Kidney epithelial cell (primary cell): Measurements from ENCODE around the gene CPLX1. TPM values are rescaled to one million over a fixed set of nuclear protein-coding genes. Genes with fewer than 3 reads are reported as not detected.

Source experiments
- DNase-seq: peaks from one replicate; pipeline ENCODE4 v3.0.0-alpha.2; 2010; ENCODE audit warnings: low read depth
- H3K27me3 ChIP-seq: 2 replicates; pipeline ENCODE4 v1.6.0; 2011; ENCODE audit warnings: low read length; ENCODE audit not compliant: control insufficient read depth, insufficient read depth
- H3K36me3 ChIP-seq: 2 replicates; pipeline ENCODE4 v1.5.1; 2011; ENCODE audit warnings: low read length; ENCODE audit not compliant: control insufficient read depth, insufficient read depth
- H3K4me3 ChIP-seq: 2 replicates; pipeline ENCODE4 v1.5.1; 2011; ENCODE audit warnings: low read depth, mild to moderate bottlenecking, control low read depth, low read length
- total RNA-seq: library from RNA; depleted of rRNA; stranded (reverse); fragments of >200 nt; gene quantifications from 2 replicates; pipeline ENCODE4 v1.2.3, GENCODE V29; 2015
- TF ChIP-seq, protein P1 (sequence below): IDR thresholded peaks from 2 replicates; pipeline ENCODE4 v1.5.1; 2011; ENCODE audit warnings: mild to moderate bottlenecking, moderate library complexity, low read length, control low read depth, inconsistent platforms; ENCODE audit not compliant: insufficient read depth, poor library complexity, severe bottlenecking

Gene CPLX1
- total RNA-seq, 1 donor from 2014 or later, result 0.17 TPM

- Histone ChIP-seq H3K36me3 (peaks cover 2% of the 10 kb centered on the region), H3K4me3 (no peak overlapping the region)
These were observed 32.1 kb upstream of the CPLX1 start for GRCh38 chr4:858041-858481.

GRCh38 chr4:857461-857860, 31.5 kb upstream of the CPLX1 start:
- no peak overlapping the region for H3K4me3 ChIP-seq
- H3K27me3 ChIP-seq, result no peaks in the 10 kb centered on the region
- H3K36me3 ChIP-seq, result peaks cover 2% of the 10 kb centered on the region

More at GRCh38 chr4:858041-858481, 32.1 kb upstream of the CPLX1 start:
- H3K27me3 ChIP-seq, result no peaks in the 10 kb centered on the region
- DNase-seq, result no peak
- TF ChIP-seq, protein P1, sequence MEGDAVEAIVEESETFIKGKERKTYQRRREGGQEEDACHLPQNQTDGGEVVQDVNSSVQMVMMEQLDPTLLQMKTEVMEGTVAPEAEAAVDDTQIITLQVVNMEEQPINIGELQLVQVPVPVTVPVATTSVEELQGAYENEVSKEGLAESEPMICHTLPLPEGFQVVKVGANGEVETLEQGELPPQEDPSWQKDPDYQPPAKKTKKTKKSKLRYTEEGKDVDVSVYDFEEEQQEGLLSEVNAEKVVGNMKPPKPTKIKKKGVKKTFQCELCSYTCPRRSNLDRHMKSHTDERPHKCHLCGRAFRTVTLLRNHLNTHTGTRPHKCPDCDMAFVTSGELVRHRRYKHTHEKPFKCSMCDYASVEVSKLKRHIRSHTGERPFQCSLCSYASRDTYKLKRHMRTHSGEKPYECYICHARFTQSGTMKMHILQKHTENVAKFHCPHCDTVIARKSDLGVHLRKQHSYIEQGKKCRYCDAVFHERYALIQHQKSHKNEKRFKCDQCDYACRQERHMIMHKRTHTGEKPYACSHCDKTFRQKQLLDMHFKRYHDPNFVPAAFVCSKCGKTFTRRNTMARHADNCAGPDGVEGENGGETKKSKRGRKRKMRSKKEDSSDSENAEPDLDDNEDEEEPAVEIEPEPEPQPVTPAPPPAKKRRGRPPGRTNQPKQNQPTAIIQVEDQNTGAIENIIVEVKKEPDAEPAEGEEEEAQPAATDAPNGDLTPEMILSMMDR, result no peak

DNA sequence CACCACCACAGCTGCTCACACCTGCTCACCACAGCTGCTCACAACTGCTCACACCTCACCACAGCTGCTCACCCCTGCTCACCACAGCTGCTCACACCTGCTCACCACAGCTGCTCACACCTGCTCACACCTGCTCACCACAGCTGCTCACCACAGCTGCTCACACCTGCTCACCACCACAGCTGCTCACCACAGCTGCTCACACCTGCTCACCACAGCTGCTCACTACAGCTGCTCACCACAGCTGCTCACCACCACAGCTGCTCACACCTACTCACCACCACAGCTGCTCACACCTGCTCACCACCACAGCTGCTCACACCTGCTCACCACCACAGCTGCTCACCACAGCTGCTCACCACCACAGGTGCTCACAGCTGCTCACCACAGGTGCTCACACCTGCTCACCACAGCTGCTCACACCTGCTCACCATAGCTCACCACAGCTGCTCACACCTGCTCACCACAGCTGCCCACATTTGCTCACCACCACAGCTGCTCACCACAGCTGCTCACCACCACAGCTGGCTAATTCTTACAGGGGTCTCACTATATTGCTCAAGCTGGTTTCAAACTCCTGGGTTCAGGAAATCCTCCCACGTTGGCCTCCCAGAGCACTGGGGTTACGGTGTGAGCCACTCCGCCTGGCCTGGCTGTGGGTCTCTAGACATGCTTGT, 30.4 kb upstream of the CPLX1 start:
- no peaks in the 10 kb centered on the region for H3K27me3 ChIP-seq
- TF ChIP-seq, protein P1, result no peak
- peaks cover 2% of the 10 kb centered on the region for H3K36me3 ChIP-seq
- no peak overlapping the region for H3K4me3 ChIP-seq
- no peak for DNase-seq

More at GRCh38 chr4:857461-857860, 31.5 kb upstream of the CPLX1 start:
- TF ChIP-seq, protein P1, result no peak
- no peak for DNase-seq

GRCh38 chr4:855880-856224, 29.9 kb upstream of the CPLX1 start:
- TF ChIP-seq, protein P1, result no peak
- DNase-seq, result no peak
- Histone ChIP-seq H3K4me3 (no peak overlapping the region), H3K36me3 (peaks cover under 1% of the 10 kb centered on the region), H3K27me3 (no peaks in the 10 kb centered on the region)

GRCh38 chr4:854356-854755, 28.4 kb upstream of the CPLX1 start:
- H3K27me3 ChIP-seq, result no peaks in the 10 kb centered on the region
- H3K4me3 ChIP-seq, result no peak overlapping the region
- H3K36me3 ChIP-seq, result no peaks in the 10 kb centered on the region
- TF ChIP-seq, protein P1, result no peak
- no peak for DNase-seq

GRCh38 chr4:853416-853781, 27.5 kb upstream of the CPLX1 start:
- Histone ChIP-seq H3K4me3 (no peak overlapping the region), H3K36me3 (no peaks in the 10 kb centered on the region), H3K27me3 (no peaks in the 10 kb centered on the region)
- TF ChIP-seq, protein P1, result no peak
- DNase-seq, result no peak
